HFFc6 (cell line): ENCODE results near the gene CMIP. TPM values are rescaled to one million over a fixed set of nuclear protein-coding genes. Genes with fewer than 3 reads are reported as not detected.
A peak's percentile ranks its signal among the peaks of the same experiment; 100 is the strongest.

Experiments used
- DNase-seq: peaks from one replicate; pipeline ENCODE4 v3.0.0-alpha.2; 2018
- H3K27ac Mint-ChIP-seq: 2 replicates; pipeline ENCODE4 v1.8.0; 2020; ENCODE audit warnings: mild to moderate bottlenecking, mixed read lengths
- H3K27me3 Mint-ChIP-seq: 2 replicates; pipeline ENCODE4 v1.8.0; 2021; ENCODE audit warnings: mild to moderate bottlenecking, moderate library complexity, mixed read lengths; ENCODE audit not compliant: insufficient read depth
- H3K36me3 Mint-ChIP-seq: 2 replicates; pipeline ENCODE4 v1.8.0; 2021; ENCODE audit warnings: low read depth, mixed read lengths
- H3K4me1 Mint-ChIP-seq: 2 replicates; pipeline ENCODE4 v1.8.0; 2020; ENCODE audit warnings: low read depth, mixed read lengths
- H3K4me3 Mint-ChIP-seq: 2 replicates; pipeline ENCODE4 v1.8.0; 2020; ENCODE audit warnings: mild to moderate bottlenecking, moderate library complexity, mixed read lengths
- H3K9me3 Mint-ChIP-seq: 2 replicates; pipeline ENCODE4 v1.8.0; 2020; ENCODE audit warnings: mild to moderate bottlenecking, mixed read lengths
- total RNA-seq, 6 experiments: library from RNA; stranded (reverse); fragmentation: NEBNext Ultra II Directional; extraction: Animal tissue kit (Norgen Biotek cat#: 25700); gene quantifications; 2 replicates in 1 of 6; 3 replicates in 5 of 6; pipeline ENCODE4 v1.2.3, GENCODE V29; 2021
- TF ChIP-seq, protein P1 (sequence below): fragments of 200-600 bp; sonication (generic); IDR thresholded peaks from 2 replicates; pipeline ENCODE4 v1.5.0; 2021; ENCODE audit warnings: antibody characterized with exemption, mild to moderate bottlenecking

CMIP gene
- total RNA-seq, 6 experiments from 2014 or later, result 35.9 to 48.0 (median 43.5) TPM

DNA sequence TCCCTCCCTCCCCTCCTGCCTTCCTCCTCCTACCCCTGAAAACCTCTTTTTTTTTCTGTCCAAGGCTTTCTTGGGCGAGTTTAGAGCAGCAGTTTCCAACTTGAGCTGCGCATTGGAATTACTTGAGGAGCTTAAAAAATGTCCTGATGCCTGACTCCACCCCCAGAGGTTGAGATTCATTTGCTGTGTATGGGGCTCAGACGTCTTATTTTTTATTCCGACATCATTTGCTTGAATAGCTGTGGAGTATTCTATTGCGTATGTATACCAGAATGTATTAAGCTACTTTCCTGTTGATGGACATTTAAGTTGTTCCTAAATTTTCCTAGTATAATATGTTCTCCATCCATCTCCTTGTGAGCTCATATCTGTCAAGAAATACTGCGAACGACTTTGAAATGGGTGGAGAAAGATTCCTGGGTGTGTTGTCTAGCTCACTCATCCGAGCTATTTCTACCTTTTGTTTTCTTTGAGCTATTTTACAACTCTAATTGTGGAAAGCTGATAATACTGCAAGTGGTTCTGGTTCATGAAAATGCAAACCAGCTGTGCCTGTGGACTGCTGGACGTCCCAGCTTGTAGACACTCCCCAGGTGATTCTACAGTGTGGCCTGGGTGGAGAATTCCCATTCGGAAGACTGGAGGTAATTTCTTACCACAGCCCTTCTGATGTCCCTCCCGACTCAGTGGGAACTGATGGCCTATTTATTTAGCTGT, 40.5 kb downstream of the CMIP start:
- TF ChIP-seq, protein P1, sequence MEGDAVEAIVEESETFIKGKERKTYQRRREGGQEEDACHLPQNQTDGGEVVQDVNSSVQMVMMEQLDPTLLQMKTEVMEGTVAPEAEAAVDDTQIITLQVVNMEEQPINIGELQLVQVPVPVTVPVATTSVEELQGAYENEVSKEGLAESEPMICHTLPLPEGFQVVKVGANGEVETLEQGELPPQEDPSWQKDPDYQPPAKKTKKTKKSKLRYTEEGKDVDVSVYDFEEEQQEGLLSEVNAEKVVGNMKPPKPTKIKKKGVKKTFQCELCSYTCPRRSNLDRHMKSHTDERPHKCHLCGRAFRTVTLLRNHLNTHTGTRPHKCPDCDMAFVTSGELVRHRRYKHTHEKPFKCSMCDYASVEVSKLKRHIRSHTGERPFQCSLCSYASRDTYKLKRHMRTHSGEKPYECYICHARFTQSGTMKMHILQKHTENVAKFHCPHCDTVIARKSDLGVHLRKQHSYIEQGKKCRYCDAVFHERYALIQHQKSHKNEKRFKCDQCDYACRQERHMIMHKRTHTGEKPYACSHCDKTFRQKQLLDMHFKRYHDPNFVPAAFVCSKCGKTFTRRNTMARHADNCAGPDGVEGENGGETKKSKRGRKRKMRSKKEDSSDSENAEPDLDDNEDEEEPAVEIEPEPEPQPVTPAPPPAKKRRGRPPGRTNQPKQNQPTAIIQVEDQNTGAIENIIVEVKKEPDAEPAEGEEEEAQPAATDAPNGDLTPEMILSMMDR, result no peak
- Mint-ChIP-seq H3K36me3 (peaks cover 6% of the 10 kb centered on the region), H3K4me1 (peaks cover 60% of the 10 kb centered on the region), H3K4me3 (no peak overlapping the region), H3K27ac (no peak overlapping the region), H3K27me3 (peaks cover 1% of the 10 kb centered on the region; the same call in 1 of the 2 replicates), H3K9me3 (no peaks in the 10 kb centered on the region)
- DNase-seq, result no peak

DNA sequence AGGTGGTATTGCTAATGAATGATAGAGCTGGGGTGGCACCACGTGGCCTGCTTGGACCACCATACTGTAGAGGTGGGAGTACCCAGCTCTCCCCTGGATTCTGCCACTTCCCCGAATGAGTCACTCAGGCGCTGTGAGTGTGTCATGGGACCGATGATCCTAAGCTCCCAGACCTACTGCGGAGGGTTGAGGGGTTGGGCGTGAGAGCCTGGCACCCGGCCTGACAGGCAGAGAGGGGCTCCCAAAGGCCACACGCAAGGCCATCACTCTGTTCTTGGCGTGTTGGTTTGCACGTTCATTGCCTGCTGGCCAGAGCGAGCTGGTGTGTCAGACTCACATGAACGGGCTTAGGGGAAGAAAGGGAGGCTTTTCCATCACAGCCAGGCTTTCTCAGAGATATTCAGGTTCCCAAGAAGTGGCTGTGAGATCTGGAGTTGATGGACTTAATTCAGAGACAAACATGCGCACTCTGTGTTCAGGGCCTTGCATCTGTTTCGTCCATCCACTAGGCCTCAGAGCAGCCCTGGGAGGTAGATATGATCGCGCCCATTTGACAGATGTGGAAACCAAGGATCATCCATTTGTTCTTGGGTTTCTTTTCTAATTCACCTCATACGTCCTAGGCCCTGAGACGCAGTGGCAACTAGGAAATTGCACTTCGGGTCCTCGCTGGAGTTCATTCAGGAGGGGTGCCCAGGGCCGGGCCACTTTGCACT, 41.4 kb downstream of the CMIP start:
- TF ChIP-seq, protein P1, result no peak
- Mint-ChIP-seq H3K9me3 (no peaks in the 10 kb centered on the region), H3K4me3 (no peak overlapping the region), H3K4me1 (peaks cover 53% of the 10 kb centered on the region), H3K36me3 (peaks cover 6% of the 10 kb centered on the region), H3K27ac (no peak overlapping the region), H3K27me3 (peaks cover 1% of the 10 kb centered on the region; the same call in 1 of the 2 replicates)
- no peak for DNase-seq

- peaks cover 53% of the 10 kb centered on the region for H3K4me1 Mint-ChIP-seq
- no peaks in the 10 kb centered on the region for H3K9me3 Mint-ChIP-seq
- H3K27me3 Mint-ChIP-seq, result peaks cover 1% of the 10 kb centered on the region; the same call in 1 of the 2 replicates
- peaks cover 7% of the 10 kb centered on the region for H3K36me3 Mint-ChIP-seq
- TF ChIP-seq, protein P1, result no peak
- H3K4me3 Mint-ChIP-seq, result no peak overlapping the region
- DNase-seq, result no peak
- H3K27ac Mint-ChIP-seq, result no peak overlapping the region
Measured at GRCh38 chr16:81486540-81487061, 42.0 kb downstream of the CMIP start.

GRCh38 chr16:81487301-81487720, 42.7 kb downstream of the CMIP start:
- peaks cover 53% of the 10 kb centered on the region for H3K4me1 Mint-ChIP-seq
- H3K27me3 Mint-ChIP-seq, result peaks cover 3% of the 10 kb centered on the region
- TF ChIP-seq, protein P1, result no peak
- no peak overlapping the region for H3K27ac Mint-ChIP-seq
- no peak for DNase-seq
- no peak overlapping the region for H3K4me3 Mint-ChIP-seq
- no peaks in the 10 kb centered on the region for H3K9me3 Mint-ChIP-seq
- H3K36me3 Mint-ChIP-seq, result peaks cover 12% of the 10 kb centered on the region

GRCh38 chr16:81488687-81489411, 44.2 kb downstream of the CMIP start:
- no peak for DNase-seq
- TF ChIP-seq, protein P1, result no peak
- peaks cover 53% of the 10 kb centered on the region for H3K4me1 Mint-ChIP-seq
- H3K9me3 Mint-ChIP-seq, result no peaks in the 10 kb centered on the region
- no peak overlapping the region for H3K4me3 Mint-ChIP-seq
- H3K27me3 Mint-ChIP-seq, result peaks cover 2% of the 10 kb centered on the region; the same call in 1 of the 2 replicates
- peaks cover 6% of the 10 kb centered on the region for H3K36me3 Mint-ChIP-seq
- H3K27ac Mint-ChIP-seq, result peak overlapping the region; percentile 1; the same call in 1 of the 2 replicates
